PC-3 (cell line): ENCODE results near the gene MME. TPM values are rescaled to one million over a fixed set of nuclear protein-coding genes. Genes with fewer than 3 reads are reported as not detected.

Experiments used
- ATAC-seq: fragments of 200-7000 bp; cut with Tn5 transposase; 2 replicates; pipeline ENCODE4 v1.9.1; 2020; ENCODE audit warnings: mild to moderate bottlenecking, moderate library complexity
- BruUV-seq: library from RNA; stranded (reverse); fragments of 400-500 nt; replicated peaks from 2 replicates; lab custom pipeline; 2021; lab: Mats Ljungman, UMichigan
- CTCF ChIA-PET: fragments of 300-600 bp; sonication (Branson Sonifier 250); formaldehyde crosslinking; loops from one replicate; lab custom pipeline; 2022; ENCODE audit warnings: antibody characterized with exemption; lab: Charles Lee
- POLR2A ChIA-PET: fragments of 300-600 bp; sonication (Branson Sonifier 250); formaldehyde crosslinking; loops from one replicate; lab custom pipeline; 2022; ENCODE audit warnings: antibody characterized with exemption; ENCODE audit not compliant: unreplicated experiment; lab: Charles Lee
- DNase-seq: peaks from one replicate; pipeline ENCODE4 v3.0.0-alpha.2; 2015
- H2AFZ ChIP-seq: fragments of 300-600 bp; sonication (generic); 2 replicates; pipeline ENCODE4 v1.6.0; 2016; ENCODE audit warnings: antibody characterized with exemption, low read length
- H3F3A ChIP-seq: fragments of 300-600 bp; sonication (generic); one replicate; pipeline ENCODE4 v1.6.0; 2017; ENCODE audit warnings: antibody characterized with exemption, low read length, control low read depth, mild to moderate bottlenecking; ENCODE audit not compliant: unreplicated experiment
- H3K27ac ChIP-seq: fragments of 300-600 bp; sonication (generic); 2 replicates; pipeline ENCODE4 v1.5.1; 2016; ENCODE audit warnings: mild to moderate bottlenecking, low read length
- H3K27me3 ChIP-seq: fragments of 300-600 bp; sonication (generic); 2 replicates; pipeline ENCODE4 v1.6.1; 2016; ENCODE audit warnings: low read length, mixed read lengths
- H3K36me3 ChIP-seq: fragments of 300-600 bp; sonication (generic); 2 replicates; pipeline ENCODE4 v1.6.1; 2016; ENCODE audit warnings: low read depth, mixed run types, low read length, mixed read lengths
- H3K4me1 ChIP-seq: fragments of 300-600 bp; sonication (generic); 2 replicates; pipeline ENCODE4 v1.5.1; 2016; ENCODE audit warnings: low read length; ENCODE audit not compliant: insufficient read depth
- H3K4me2 ChIP-seq: fragments of 300-600 bp; sonication (generic); 2 replicates; pipeline ENCODE4 v1.6.0; 2016; ENCODE audit warnings: low read length
- H3K4me3 ChIP-seq: fragments of 300-600 bp; sonication (generic); 2 replicates; pipeline ENCODE4 v1.5.1; 2016; ENCODE audit warnings: mild to moderate bottlenecking, low read length, mixed read lengths
- H3K79me2 ChIP-seq: fragments of 300-600 bp; sonication (generic); 2 replicates; pipeline ENCODE4 v1.6.1; 2017; ENCODE audit warnings: low read length, mixed read lengths
- H3K9ac ChIP-seq: fragments of 300-600 bp; sonication (generic); 2 replicates; pipeline ENCODE4 v1.6.0; 2016; ENCODE audit warnings: mild to moderate bottlenecking, low read length
- H3K9me2 ChIP-seq: fragments of 300-600 bp; sonication (generic); replicated peaks from 2 replicates; pipeline ENCODE4 v1.6.1; 2016; ENCODE audit warnings: mixed run types, low read length, mixed read lengths
- H3K9me3 ChIP-seq: fragments of 300-600 bp; sonication (generic); 2 replicates; pipeline ENCODE4 v1.6.1; 2016; ENCODE audit warnings: low read length, mixed read lengths
- H4K20me1 ChIP-seq: fragments of 300-600 bp; sonication (generic); 2 replicates; pipeline ENCODE4 v1.6.1; 2016; ENCODE audit warnings: low read length, mixed read lengths
- CTCF ChIP-seq: fragments of 300-600 bp; sonication (generic); conservative IDR thresholded peaks from 2 replicates; pipeline ENCODE4 v1.5.1; 2017; ENCODE audit warnings: antibody characterized with exemption, low read depth, mild to moderate bottlenecking, low read length
- EZH2 ChIP-seq: fragments of 300-600 bp; sonication (generic); IDR thresholded peaks from one replicate; pipeline ENCODE4 v1.6.1; 2017; ENCODE audit warnings: antibody characterized with exemption, mild to moderate bottlenecking, low read length; ENCODE audit not compliant: unreplicated experiment
- EZH2phosphoT487 ChIP-seq: fragments of 300-600 bp; sonication (generic); IDR thresholded peaks from 2 replicates; pipeline ENCODE4 v1.6.1; 2018; ENCODE audit warnings: mild to moderate bottlenecking, antibody characterized with exemption, low read length, borderline replicate concordance
- intact Hi-C: fragments of 100-400 bp; cut with micrococcal nuclease; formaldehyde crosslinking; loops from 2 replicates; pipeline ENCODE4 v1.9.0; 2023
- total RNA-seq: library from RNA; depleted of rRNA; stranded (reverse); fragments of >200 nt; gene quantifications from 2 replicates; pipeline ENCODE4 v1.2.3, GENCODE V29; 2014

The MME gene
- total RNA-seq, 1 experiment from 2014 or later = 1.2 TPM

DNA sequence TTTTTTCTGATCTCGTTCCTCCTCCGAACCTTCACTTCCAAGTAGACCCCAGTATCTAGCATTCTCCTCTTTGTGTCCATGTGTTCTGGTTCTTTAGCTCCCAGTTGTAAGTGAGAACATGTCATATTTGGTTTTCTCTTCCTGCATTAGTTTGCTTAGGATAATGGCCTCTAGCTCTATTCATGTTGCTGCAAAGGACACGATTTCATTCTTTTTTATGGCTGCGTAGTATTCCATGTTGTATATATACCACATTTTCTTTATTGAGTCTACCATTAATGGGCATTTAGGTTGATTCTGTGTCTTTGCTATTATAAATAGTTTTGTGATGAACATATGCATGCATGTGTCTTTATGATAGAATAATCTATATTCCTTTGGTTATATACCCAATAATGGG, 30.2 kb upstream of the MME start:
- BruUV-seq = no TSS peak
- intact Hi-C loops = no loop called here
- no peak overlapping the region for H3K9ac ChIP-seq
- no peaks in the 10 kb centered on the region for H3K79me2 ChIP-seq
- H3K9me3 ChIP-seq = no peaks in the 10 kb centered on the region
- ChIA-PET POLR2A (no interaction called here), CTCF (no interaction called here)
- no peaks in the 10 kb centered on the region for H3K27me3 ChIP-seq
- H4K20me1 ChIP-seq = no peaks in the 10 kb centered on the region
- H3F3A ChIP-seq = no peaks in the 10 kb centered on the region
- TF ChIP-seq EZH2phosphoT487 (no peak), EZH2 (no peak), CTCF (no peak)
- DNase-seq (no peak), ATAC-seq (no peak)
- no peak overlapping the region for H3K27ac ChIP-seq
- no peak overlapping the region for H3K4me2 ChIP-seq
- H3K4me1 ChIP-seq = no peaks in the 10 kb centered on the region
- no peak overlapping the region for H2AFZ ChIP-seq
- H3K36me3 ChIP-seq = no peaks in the 10 kb centered on the region
- no peak overlapping the region for H3K4me3 ChIP-seq
- H3K9me2 ChIP-seq = no peaks in the 10 kb centered on the region

GRCh38 chr3:155052470-155052869, 27.6 kb upstream of the MME start:
- ATAC-seq (no peak), DNase-seq (no peak)
- POLR2A ChIA-PET = no interaction called here
- no TSS peak for BruUV-seq
- H3K4me2 ChIP-seq = no peak overlapping the region
- no peaks in the 10 kb centered on the region for H3F3A ChIP-seq
- no peaks in the 10 kb centered on the region for H3K36me3 ChIP-seq
- no peaks in the 10 kb centered on the region for H3K27me3 ChIP-seq
- H3K9me3 ChIP-seq = no peaks in the 10 kb centered on the region
- CTCF ChIA-PET = no interaction called here
- TF ChIP-seq EZH2 (no peak), EZH2phosphoT487 (no peak), CTCF (no peak)
- no peak overlapping the region for H3K27ac ChIP-seq
- intact Hi-C loops = no loop called here
- no peak overlapping the region for H3K9ac ChIP-seq
- H3K9me2 ChIP-seq = no peaks in the 10 kb centered on the region
- no peaks in the 10 kb centered on the region for H3K4me1 ChIP-seq
- H3K79me2 ChIP-seq = no peaks in the 10 kb centered on the region
- no peak overlapping the region for H2AFZ ChIP-seq
- H3K4me3 ChIP-seq = no peak overlapping the region; the same call in 1 of the 2 replicates
- no peaks in the 10 kb centered on the region for H4K20me1 ChIP-seq

DNA sequence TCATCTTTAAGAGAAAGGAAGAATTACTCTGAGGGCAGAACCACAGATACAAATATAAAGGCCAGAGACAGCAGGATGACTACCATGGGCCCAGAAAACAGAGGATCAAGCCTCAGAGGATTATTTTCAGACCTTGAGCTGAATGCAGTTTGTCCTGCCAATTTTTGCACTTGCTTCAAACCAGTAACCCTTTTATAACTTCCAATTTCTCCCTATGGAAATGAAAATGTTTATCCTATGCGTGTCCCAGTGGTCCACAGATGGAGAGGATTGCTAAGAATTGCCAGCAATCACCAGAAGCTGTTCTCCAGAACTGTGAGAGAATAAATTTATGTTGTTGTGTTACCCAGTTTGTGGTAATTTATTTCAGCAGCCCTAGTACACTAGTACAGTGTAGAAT, 26.4 kb upstream of the MME start:
- Histone ChIP-seq H3K79me2 (no peaks in the 10 kb centered on the region), H3K36me3 (no peaks in the 10 kb centered on the region), H2AFZ (no peak overlapping the region), H3K9me3 (no peaks in the 10 kb centered on the region), H3K4me3 (no peak overlapping the region), H3K27me3 (no peaks in the 10 kb centered on the region), H4K20me1 (no peaks in the 10 kb centered on the region), H3K4me2 (no peak overlapping the region), H3K4me1 (no peaks in the 10 kb centered on the region), H3F3A (no peaks in the 10 kb centered on the region), H3K9me2 (no peaks in the 10 kb centered on the region), H3K9ac (no peak overlapping the region), H3K27ac (no peak overlapping the region)
- POLR2A ChIA-PET = no interaction called here
- no peak for TF ChIP-seq CTCF
- no peak for TF ChIP-seq EZH2
- no peak for TF ChIP-seq EZH2phosphoT487
- no TSS peak for BruUV-seq
- CTCF ChIA-PET = no interaction called here
- no peak for DNase-seq
- intact Hi-C loops = no loop called here
- ATAC-seq = no peak
